ENCODE data around the gene ZFYVE26.
"Not testable (repeated sequence)": the region's sequence is repeated elsewhere in the genome, so short reads cannot be mapped to it uniquely, and the experiment has no call there.

The ZFYVE26 gene

DNA sequence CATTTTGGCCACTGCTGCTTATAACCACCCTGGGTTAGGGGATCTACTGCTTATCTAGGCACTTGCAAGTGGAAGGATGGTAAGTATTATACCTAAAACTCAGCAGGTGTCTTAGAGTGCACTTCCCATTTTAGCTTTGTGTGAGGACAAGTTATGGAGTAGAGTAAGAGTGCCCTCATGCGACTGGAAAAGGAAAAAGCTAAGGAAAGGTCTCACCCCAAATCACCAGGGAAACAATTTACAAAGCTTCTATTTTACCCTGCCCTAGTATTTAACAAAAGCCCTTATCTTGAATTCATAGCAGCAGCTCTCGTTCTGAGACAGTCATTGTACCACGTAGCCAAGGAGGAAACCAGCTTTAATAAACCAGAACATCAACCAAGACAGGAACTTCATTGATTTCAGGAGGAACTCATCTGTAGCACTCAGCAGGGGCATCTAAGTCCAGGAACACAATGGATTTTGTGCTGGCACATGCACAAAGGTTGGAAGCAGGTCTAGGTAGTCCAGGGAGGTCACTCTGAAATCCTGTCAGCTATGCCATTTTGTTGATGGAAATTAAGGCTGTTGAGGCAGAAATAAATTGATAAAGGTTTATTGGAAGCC, 111.8 kb downstream of the ZFYVE26 start:
- DNase-seq = peak; percentile 36

DNA sequence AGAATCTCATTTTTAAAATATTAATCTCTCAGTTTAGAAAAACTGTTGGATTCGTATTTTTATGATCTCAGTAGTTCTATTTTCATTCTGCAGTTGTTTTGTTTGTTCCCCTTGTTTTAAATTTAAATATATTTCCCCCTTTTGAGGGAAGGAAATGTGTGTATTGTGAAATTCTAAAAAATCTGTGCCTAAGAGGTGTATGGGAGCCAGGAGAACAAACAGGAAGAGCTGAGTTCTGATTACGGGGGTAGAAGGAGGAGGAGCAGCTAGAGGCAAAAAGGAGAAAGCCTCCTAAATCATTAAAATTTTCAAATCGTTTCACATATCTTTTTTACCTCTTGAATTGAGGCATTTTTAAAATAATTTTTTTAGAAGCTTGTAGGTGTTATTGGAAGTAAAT, 112.4 kb downstream of the ZFYVE26 start:
- no peak for DNase-seq

DNA sequence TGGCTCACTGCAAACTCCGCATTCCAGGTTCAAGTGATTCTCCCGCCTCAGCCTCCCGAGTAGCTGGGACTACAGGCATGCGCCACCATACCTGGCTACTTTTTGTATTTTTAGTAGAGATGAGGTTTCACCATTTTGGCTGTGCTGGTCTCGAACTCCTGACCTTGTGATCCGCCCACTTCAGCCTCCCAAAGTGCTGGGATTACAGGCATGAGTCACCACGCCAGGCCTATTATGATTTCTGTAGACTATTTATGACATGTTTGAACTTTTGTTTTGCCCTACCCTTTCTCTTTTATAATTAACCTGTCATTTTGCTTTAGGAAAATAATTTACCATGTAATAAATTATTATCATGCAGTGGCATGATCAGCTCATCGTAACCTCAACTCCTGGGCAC, 114.9 kb downstream of the ZFYVE26 start, which contains the start of gene RDH12:
Gene RDH12, plus strand, starts transcription at position 395 of the 400 bp plus-strand sequence. CDS start 20,757 bp downstream, outside the sequence.
- DNase-seq = not testable (repeated sequence)

DNA sequence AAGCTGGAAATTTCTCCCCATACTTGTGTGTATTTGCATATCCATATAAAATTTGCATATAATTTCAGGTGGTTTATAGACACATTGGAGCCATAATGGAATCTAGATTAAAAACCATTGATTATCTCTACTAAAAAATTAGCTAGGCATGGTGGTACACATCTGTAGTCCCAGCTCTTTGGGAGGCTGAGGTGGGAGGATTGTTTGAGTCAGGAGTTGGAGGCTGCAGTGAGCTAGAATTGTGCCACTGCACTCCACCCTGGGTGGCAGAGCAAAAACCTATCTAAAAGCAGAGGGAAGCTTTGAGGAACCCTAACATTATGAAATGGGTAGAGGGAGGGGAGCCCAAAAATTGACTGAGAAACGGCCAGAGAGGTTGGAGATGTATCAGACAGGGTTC, 118.2 kb downstream of the ZFYVE26 start:
- DNase-seq = no peak

DNA sequence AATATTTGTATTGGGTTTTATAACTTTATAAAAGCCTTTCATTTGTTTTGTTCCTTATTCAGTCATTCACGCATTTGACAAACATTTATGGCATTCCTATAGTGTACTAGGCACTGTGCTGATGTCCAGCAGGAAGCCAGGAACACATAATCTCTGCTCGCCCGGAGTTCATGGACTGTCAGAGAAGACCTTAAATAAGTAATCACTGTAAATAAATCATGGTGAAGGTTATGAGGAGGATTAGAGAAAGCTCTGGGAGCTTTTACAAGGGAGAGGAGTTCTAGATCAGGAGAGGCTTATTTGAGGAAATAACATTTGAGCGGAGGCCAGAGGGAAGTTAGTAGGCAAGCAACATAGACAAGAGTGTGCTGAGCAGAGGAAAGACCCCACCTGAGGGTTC, 119.4 kb downstream of the ZFYVE26 start:
- DNase-seq = no peak

All from fibroblast of skin of right quadriceps (primary cell).